GM12873 (cell line): ENCODE data around the gene SLC41A2.
A peak's percentile ranks its signal among the peaks of the same experiment; 100 is the strongest.

Experiments used
- CTCF ChIP-seq: IDR thresholded peaks from 2 replicates; pipeline ENCODE4 v1.5.1; 2012; ENCODE audit warnings: low read depth, mild to moderate bottlenecking, moderate library complexity, low read length, control low read depth; ENCODE audit not compliant: insufficient read depth; ENCODE audit errors: missing control alignments

The SLC41A2 gene

GRCh38 chr12:104958805-104959334, 780 bp upstream of the SLC41A2 start:
- TF ChIP-seq CTCF, result peak; percentile 33

DNA sequence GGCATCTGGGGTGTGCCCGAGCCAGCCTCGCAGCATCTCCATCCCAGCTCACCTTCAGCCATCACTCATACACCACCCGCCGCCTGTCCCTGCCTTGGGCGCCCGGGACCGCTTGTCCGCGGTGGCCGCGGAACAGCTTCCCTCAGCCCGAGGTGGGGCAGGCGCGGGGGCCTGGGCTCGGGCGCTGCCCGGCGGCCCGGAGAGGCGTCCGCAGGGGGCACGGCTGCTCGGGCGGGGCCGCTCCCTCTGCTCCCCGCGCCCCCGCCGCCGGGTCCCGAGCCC, 430 bp downstream of the SLC41A2 start:
- no peak for TF ChIP-seq CTCF

GRCh38 chr12:104956870-104957718, 996 bp downstream of the SLC41A2 start:
- TF ChIP-seq CTCF, result no peak

- no peak for TF ChIP-seq CTCF
These were observed 2.4 kb downstream of the SLC41A2 start for GRCh38 chr12:104955703-104956102.

DNA sequence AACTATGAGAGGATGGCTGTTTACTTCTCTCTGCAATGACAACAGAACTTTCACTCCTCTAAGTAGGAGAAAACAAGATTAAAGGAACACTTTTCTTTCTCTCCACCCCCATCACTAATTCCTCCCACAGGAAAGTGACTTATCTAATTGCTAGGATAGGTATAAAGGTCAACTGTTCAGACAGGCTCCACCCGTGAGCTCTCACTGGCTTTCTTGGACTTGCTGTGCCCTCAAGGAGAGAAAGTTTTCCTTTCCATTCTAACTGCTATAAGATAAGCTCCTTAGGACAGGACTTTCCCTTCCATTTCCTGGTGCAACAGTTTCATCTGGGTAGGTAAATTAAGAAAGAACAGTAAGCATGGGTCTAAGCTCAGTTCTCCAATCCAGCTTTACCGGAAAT, 4.8 kb downstream of the SLC41A2 start:
- TF ChIP-seq CTCF, result no peak

- no peak for TF ChIP-seq CTCF
These were observed 5.3 kb downstream of the SLC41A2 start for GRCh38 chr12:104952816-104953215.

DNA sequence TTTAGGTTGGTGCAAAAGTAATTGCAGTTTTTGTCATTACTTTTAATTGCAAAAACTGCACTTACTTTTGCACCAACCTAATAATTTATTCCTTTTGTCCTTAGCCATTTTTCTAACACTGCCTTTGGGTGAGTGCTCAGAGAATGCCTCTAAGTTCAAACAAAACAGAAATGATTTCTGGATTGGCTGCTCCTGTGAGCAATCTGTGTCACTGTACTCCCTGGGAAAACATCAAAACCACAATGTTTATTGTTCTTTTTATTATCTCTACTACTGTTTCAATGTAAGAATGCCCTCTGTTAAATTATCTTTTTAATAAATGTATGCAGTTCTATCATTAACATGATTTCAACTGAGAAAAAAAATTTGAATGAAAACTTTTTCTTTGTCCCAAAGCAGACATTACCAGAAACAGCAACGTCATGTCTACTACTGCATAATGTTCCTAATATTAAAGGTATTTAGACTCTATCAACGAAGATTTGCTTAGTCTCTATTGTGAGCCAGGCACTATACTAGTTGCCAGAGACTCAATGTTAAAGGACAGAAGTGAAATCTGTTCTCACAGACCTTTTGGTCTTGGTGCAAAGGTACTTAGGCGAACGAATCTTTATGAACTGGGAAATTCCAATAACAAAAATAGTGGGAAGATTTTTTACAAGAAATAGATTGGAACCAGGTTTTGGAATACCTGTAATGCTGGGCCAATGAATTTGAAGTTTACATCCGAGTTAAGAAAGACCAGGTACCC, 6.2 kb downstream of the SLC41A2 start:
- TF ChIP-seq CTCF, result no peak
